K562 treated with DMSO at 1 percent for 24 hours (cell line): ENCODE measurements around the gene TMED1. TPM values are rescaled to one million over a fixed set of nuclear protein-coding genes. Genes with fewer than 3 reads are reported as not detected.

Experiments used
- total RNA-seq: library from RNA; unstranded; fragments of 300-600 nt; gene quantifications from 2 replicates; pipeline ENCODE4 v1.2.3, GENCODE V29; 2022; ENCODE audit warnings: low read depth; ENCODE audit not compliant: insufficient read depth

The TMED1 gene
- total RNA-seq = 89.6 and 101 TPM in 2 replicates

DNA sequence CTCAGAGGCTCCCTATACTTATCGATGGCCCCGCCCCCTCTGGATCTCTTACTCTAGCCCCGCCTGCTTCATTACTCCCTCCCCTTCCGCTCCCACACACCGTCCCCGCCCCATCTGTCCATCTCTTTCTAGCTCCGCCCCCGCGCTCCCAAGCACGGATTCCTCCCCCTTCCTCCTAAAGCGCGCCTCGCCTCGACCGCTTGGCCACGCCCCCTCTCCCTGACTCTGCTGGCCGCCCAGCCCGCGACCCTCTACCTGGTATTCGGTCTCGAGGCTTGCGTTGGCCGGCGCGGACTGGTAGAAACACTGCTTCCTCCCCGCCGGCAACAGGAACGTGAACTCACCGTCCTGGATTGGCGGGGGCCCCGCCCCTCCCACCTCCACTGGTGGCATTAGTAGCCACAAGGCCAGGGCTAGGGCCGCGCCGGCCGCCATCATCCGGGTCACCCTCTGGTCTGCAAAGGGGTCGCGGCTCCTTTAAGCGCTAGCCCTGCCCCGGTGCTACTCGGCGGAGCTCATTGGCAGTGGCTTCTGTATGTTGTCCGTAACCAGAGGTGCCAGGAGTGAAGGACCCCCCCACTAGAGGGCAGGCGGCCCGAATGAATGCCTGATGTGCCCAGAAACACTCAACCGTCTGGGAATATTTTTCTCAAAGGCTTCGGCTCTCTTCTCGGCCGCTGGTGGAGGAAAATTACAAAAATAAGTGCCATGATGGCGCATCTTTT is at the start of gene TMED1:
TSS of gene TMED1 (minus strand) at position 459 of the 725 bp plus-strand sequence. CDS start at position 438, 21 bp downstream.

DNA sequence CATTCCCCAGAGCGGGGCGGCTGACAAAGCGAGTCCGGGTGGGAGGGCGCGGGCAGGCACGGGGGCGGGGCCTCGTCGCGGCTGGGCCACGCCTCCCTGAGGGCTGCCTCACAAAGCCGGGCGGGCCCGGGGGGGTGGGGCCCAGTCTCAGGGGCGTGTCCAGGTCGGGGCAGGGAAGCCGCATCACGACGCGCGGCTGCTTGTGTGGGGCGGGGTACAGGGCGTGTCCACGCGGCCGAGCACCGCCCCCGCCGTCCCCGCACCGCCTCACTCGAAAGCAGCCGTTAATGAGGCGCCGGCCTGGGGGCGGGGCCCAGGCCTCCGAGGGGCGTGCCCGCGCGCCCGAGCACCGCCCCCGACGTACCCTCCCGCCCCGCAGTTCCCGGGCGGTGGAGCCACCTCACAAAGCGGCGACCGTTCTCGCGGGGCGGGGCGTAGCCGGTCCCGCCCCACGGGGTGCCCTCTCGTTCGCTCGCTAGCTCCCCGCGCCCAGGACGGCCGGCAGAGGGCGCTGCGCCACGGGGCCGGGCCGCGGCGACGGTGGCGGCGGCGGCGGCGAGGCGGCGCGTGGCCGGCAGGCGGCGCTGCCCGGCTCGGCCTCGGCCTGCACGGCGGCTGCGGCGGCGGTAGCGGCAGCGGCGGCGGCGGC is 35.1 kb upstream of the TMED1 start, which contains the start of gene CARM1:
TSS of gene CARM1 (plus strand) at position 599 of the 649 bp plus-strand sequence. CDS start 150 bp downstream, outside the sequence.

GRCh38 chr19:10848230-10848856 is 12.3 kb upstream of the TMED1 start, which contains the start of gene C19orf38:
Gene C19orf38, plus strand, starts transcription at chr19:10848415. Its CDS starts 94 bp downstream, at chr19:10848509.

Other genes with a start within 250 kb of the TMED1 start
- gene AP1M2, start 248.9 kb downstream of the TMED1 start, total RNA-seq = 0.61 TPM in 1 of 2 replicates, not detected in the other
- 38.4 and 39.9 TPM in 2 replicates for gene SLC44A2, start 210.7 kb downstream of the TMED1 start, total RNA-seq
- 224 and 229 TPM in 2 replicates for gene ILF3, start 181.9 kb downstream of the TMED1 start, total RNA-seq
- gene QTRT1, start 134.8 kb downstream of the TMED1 start, total RNA-seq = 17.8 and 19.6 TPM in 2 replicates
- 273 and 282 TPM in 2 replicates for gene DNM2, start 118.1 kb downstream of the TMED1 start, total RNA-seq
- gene C19orf38, start 12.2 kb upstream of the TMED1 start, total RNA-seq = 1.1 and 1.5 TPM in 2 replicates
- gene CARM1, start 35.3 kb upstream of the TMED1 start, total RNA-seq = 80.5 and 84.1 TPM in 2 replicates
- gene YIPF2, start 92.4 kb upstream of the TMED1 start, total RNA-seq = 106 and 108 TPM in 2 replicates
- gene TIMM29, start 92.6 kb upstream of the TMED1 start, total RNA-seq = 55.9 and 57.1 TPM in 2 replicates
- gene SMARCA4, start 124.8 kb upstream of the TMED1 start, total RNA-seq = 126 and 136 TPM in 2 replicates